Fibroblast of villous mesenchyme (primary cell): Measurements from ENCODE around the gene JHY. TPM values are rescaled to one million over a fixed set of nuclear protein-coding genes. Genes with fewer than 3 reads are reported as not detected.

Source experiments
- DNase-seq: peaks from one replicate; pipeline ENCODE4 v3.0.0-alpha.2; 2010; ENCODE audit warnings: low read depth
- H3K4me3 ChIP-seq: 2 replicates; pipeline ENCODE4 v1.5.1; 2011; ENCODE audit warnings: low read depth, mild to moderate bottlenecking, low read length
- CTCF ChIP-seq: IDR thresholded peaks from 2 replicates; pipeline ENCODE4 v1.5.1; 2012; ENCODE audit warnings: low read depth, mild to moderate bottlenecking, low read length; ENCODE audit not compliant: insufficient read depth
- total RNA-seq: library from RNA; depleted of rRNA; stranded (reverse); fragments of >200 nt; gene quantifications from 2 replicates; pipeline ENCODE4 v1.2.3, GENCODE V29; 2012

JHY gene
- total RNA-seq, 1 donor = 5.2 TPM

- DNase-seq = no peak
- no peak overlapping the region for H3K4me3 ChIP-seq
- TF ChIP-seq CTCF = no peak
These were observed 5.6 kb downstream of the JHY start for GRCh38 chr11:122888162-122888561.

- no peak overlapping the region for H3K4me3 ChIP-seq
- TF ChIP-seq CTCF = no peak
- no peak for DNase-seq
These were observed 10.6 kb downstream of the JHY start for GRCh38 chr11:122893131-122893530.

GRCh38 chr11:122895563-122895962 is 13.0 kb downstream of the JHY start:
- H3K4me3 ChIP-seq = no peak overlapping the region
- no peak for DNase-seq
- no peak for TF ChIP-seq CTCF

- no peak for TF ChIP-seq CTCF
- H3K4me3 ChIP-seq = no peak overlapping the region
- peak; percentile 59 for DNase-seq
These were observed 15.1 kb downstream of the JHY start for GRCh38 chr11:122897606-122898210.

- no peak for DNase-seq
- TF ChIP-seq CTCF = no peak
- no peak overlapping the region for H3K4me3 ChIP-seq
These were observed 16.2 kb downstream of the JHY start for GRCh38 chr11:122898799-122899198.

GRCh38 chr11:122900587-122901202 is 18.1 kb downstream of the JHY start:
- H3K4me3 ChIP-seq = no peak overlapping the region
- DNase-seq = no peak
- TF ChIP-seq CTCF = no peak

- no peak for DNase-seq
- TF ChIP-seq CTCF = no peak
- no peak overlapping the region for H3K4me3 ChIP-seq
These were observed 20.4 kb downstream of the JHY start for GRCh38 chr11:122902951-122903350.
